H9 (cell line): ENCODE data around the gene SRRM2. TPM values are rescaled to one million over a fixed set of nuclear protein-coding genes. Genes with fewer than 3 reads are reported as not detected.

ENCODE experiments used
- DNase-seq: peaks from one replicate; pipeline ENCODE4 v3.0.0-alpha.2; 2017
- H2AFZ ChIP-seq: one replicate; pipeline ENCODE4 v1.6.1; 2013; ENCODE audit warnings: mild to moderate bottlenecking, low read length, control low read depth, moderate library complexity
- H2AK5ac ChIP-seq: 2 replicates; pipeline ENCODE4 v1.6.1; 2013; ENCODE audit warnings: low read length, control low read depth, mixed read lengths; ENCODE audit not compliant: insufficient read length
- H2BK120ac ChIP-seq: one replicate; pipeline ENCODE4 v1.6.1; 2013; ENCODE audit warnings: low read depth, mild to moderate bottlenecking, low read length, control low read depth, inconsistent platforms; ENCODE audit not compliant: poor library complexity, severe bottlenecking
- H2BK12ac ChIP-seq: 2 replicates; pipeline ENCODE4 v1.6.1; 2013; ENCODE audit warnings: low read length, control low read depth, mixed read lengths, low read depth; ENCODE audit not compliant: insufficient read length
- H2BK15ac ChIP-seq: 2 replicates; pipeline ENCODE4 v1.6.1; 2013; ENCODE audit warnings: low read depth, low read length, control low read depth
- H2BK20ac ChIP-seq: one replicate; pipeline ENCODE4 v1.6.1; 2013; ENCODE audit warnings: low read depth, mild to moderate bottlenecking, low read length, control low read depth, inconsistent platforms; ENCODE audit not compliant: poor library complexity, severe bottlenecking
- H2BK5ac ChIP-seq: 2 replicates; pipeline ENCODE4 v1.6.1; 2013; ENCODE audit warnings: low read length, control low read depth, mixed read lengths; ENCODE audit not compliant: insufficient read length
- H3K14ac ChIP-seq: 2 replicates; pipeline ENCODE4 v1.6.1; 2013; ENCODE audit warnings: low read length, control low read depth; ENCODE audit not compliant: insufficient read depth
- H3K18ac ChIP-seq: 2 replicates; pipeline ENCODE4 v1.6.1; 2013; ENCODE audit warnings: low read depth, mild to moderate bottlenecking, mixed read lengths, low read length, control low read depth; ENCODE audit not compliant: insufficient read length
- H3K23ac ChIP-seq: 2 replicates; pipeline ENCODE4 v1.6.1; 2013; ENCODE audit warnings: low read length, control low read depth, mixed read lengths, low read depth; ENCODE audit not compliant: insufficient read length
- H3K23me2 ChIP-seq: 2 replicates; pipeline ENCODE4 v1.6.1; 2013; ENCODE audit warnings: low read depth, mild to moderate bottlenecking, mixed read lengths, low read length, control low read depth; ENCODE audit not compliant: insufficient read length, poor library complexity, severe bottlenecking
- H3K27ac ChIP-seq: 2 replicates; pipeline ENCODE4 v1.5.1; 2013; ENCODE audit warnings: low read length, control low read depth, mixed read lengths, low read depth; ENCODE audit not compliant: insufficient read length
- H3K27me3 ChIP-seq: 2 replicates; pipeline ENCODE4 v1.6.1; 2013; ENCODE audit warnings: low read length, control low read depth, inconsistent platforms; ENCODE audit not compliant: insufficient read depth
- H3K4ac ChIP-seq: 2 replicates; pipeline ENCODE4 v1.6.1; 2013; ENCODE audit warnings: low read depth, mild to moderate bottlenecking, control low read depth, inconsistent platforms, low read length, moderate library complexity
- H3K4me1 ChIP-seq: 2 replicates; pipeline ENCODE4 v1.6.1; 2013; ENCODE audit warnings: low read length, control low read depth, inconsistent platforms; ENCODE audit not compliant: insufficient read depth
- H3K4me2 ChIP-seq: 2 replicates; pipeline ENCODE4 v1.6.1; 2013; ENCODE audit warnings: low read length, control low read depth, mixed read lengths; ENCODE audit not compliant: insufficient read length, insufficient read depth
- H3K56ac ChIP-seq: 2 replicates; pipeline ENCODE4 v1.6.1; 2013; ENCODE audit warnings: low read depth, mild to moderate bottlenecking, mixed read lengths, low read length, control low read depth; ENCODE audit not compliant: insufficient read length
- H3K79me1 ChIP-seq: 2 replicates; pipeline ENCODE4 v1.6.1; 2013; ENCODE audit warnings: low read depth, mild to moderate bottlenecking, moderate library complexity, low read length, control low read depth, inconsistent platforms; ENCODE audit not compliant: insufficient read depth, poor library complexity, severe bottlenecking
- H3K79me2 ChIP-seq: 2 replicates; pipeline ENCODE4 v1.6.1; 2013; ENCODE audit warnings: low read length, control low read depth, inconsistent platforms; ENCODE audit not compliant: insufficient read depth
- H3K9ac ChIP-seq: 2 replicates; pipeline ENCODE4 v1.6.1; 2013; ENCODE audit warnings: low read length, control low read depth, mixed read lengths; ENCODE audit not compliant: insufficient read length; ENCODE audit errors: extremely low read depth
- H3K9me3 ChIP-seq: one replicate; pipeline ENCODE4 v1.6.1; 2013; ENCODE audit warnings: low read depth, low read length, inconsistent platforms; ENCODE audit not compliant: control insufficient read depth
- H3T11ph ChIP-seq: one replicate; pipeline ENCODE4 v1.6.1; 2013; ENCODE audit warnings: mild to moderate bottlenecking, low read length, control low read depth, inconsistent platforms
- H4K20me1 ChIP-seq: one replicate; pipeline ENCODE4 v1.6.1; 2013; ENCODE audit not compliant: control insufficient read depth, insufficient read length, insufficient read depth
- H4K5ac ChIP-seq: 2 replicates; pipeline ENCODE4 v1.6.1; 2013; ENCODE audit warnings: low read depth, mild to moderate bottlenecking, mixed read lengths, low read length, control low read depth; ENCODE audit not compliant: insufficient read length
- H4K8ac ChIP-seq: replicated peaks from 2 replicates; pipeline ENCODE4 v1.6.1; 2013; ENCODE audit warnings: low read length, control low read depth, mixed read lengths, low read depth; ENCODE audit not compliant: insufficient read length
- H4K91ac ChIP-seq: 2 replicates; pipeline ENCODE4 v1.6.1; 2013; ENCODE audit warnings: low read depth, mild to moderate bottlenecking, moderate library complexity, mixed read lengths, low read length, control low read depth; ENCODE audit not compliant: insufficient read length
- H3K27ac Mint-ChIP-seq, 3 experiments: 2 replicates in 2 of 3; 3 replicates in 1 of 3; pipeline ENCODE4 v1.8.0; 2020 to 2021; ENCODE audit warnings: mixed read lengths in 3 of 3, mild to moderate bottlenecking in 1 of 3, moderate library complexity in 1 of 3
- H3K27me3 Mint-ChIP-seq: 2 replicates; pipeline ENCODE4 v1.8.0; 2021; ENCODE audit warnings: low read depth, mild to moderate bottlenecking, moderate library complexity, mixed read lengths
- H3K36me3 Mint-ChIP-seq, 3 experiments: 2 replicates in 2 of 3; 3 replicates in 1 of 3; pipeline ENCODE4 v1.8.0; 2020 to 2021; ENCODE audit warnings: low read depth in 3 of 3, mixed read lengths in 3 of 3; ENCODE audit not compliant: insufficient read depth in 1 of 3
- H3K4me1 Mint-ChIP-seq, 2 experiments: 2 replicates each; pipeline ENCODE4 v1.8.0; 2020; ENCODE audit warnings: mixed read lengths in 2 of 2
- H3K4me3 Mint-ChIP-seq, 2 experiments: 2 replicates in 1 of 2; 3 replicates in 1 of 2; pipeline ENCODE4 v1.8.0; 2020 to 2021; ENCODE audit warnings: mild to moderate bottlenecking in 2 of 2, mixed read lengths in 2 of 2, moderate library complexity in 1 of 2
- H3K9me3 Mint-ChIP-seq, 2 experiments: 2 replicates in 1 of 2; 3 replicates in 1 of 2; pipeline ENCODE4 v1.8.0; 2020; ENCODE audit warnings: mild to moderate bottlenecking in 2 of 2, mixed read lengths in 2 of 2, moderate library complexity in 1 of 2
- CTCF ChIP-seq: fragments of 200-600 bp; sonication (generic); conservative IDR thresholded peaks from 3 replicates; pipeline ENCODE4 v1.8.0; 2021; ENCODE audit warnings: antibody characterized with exemption, mild to moderate bottlenecking
- WGBS: extraction: QIAGEN DNeasy Blood & Tissue Kit; methylation state at CpG from one replicate; pipeline ENCODE4 v1.1.7; 2013; ENCODE audit warnings: missing lambda C conversion rate, low lambda C conversion rate, mixed read lengths; ENCODE audit not compliant: insufficient read length; ENCODE audit errors: extremely low coverage; 5-methylcytosine and 5-hydroxymethylcytosine counted together
- total RNA-seq: library from RNA; stranded (reverse); gene quantifications from 2 replicates; pipeline ENCODE4 v1.2.1, GENCODE V29; 2021

Gene SRRM2
- total RNA-seq, 1 experiment from 2014 or later: 694 TPM

GRCh38 chr16:2704166-2704982, 48.1 kb upstream of the SRRM2 start:
- no peaks in the 10 kb centered on the region for H4K20me1 ChIP-seq
- no peak overlapping the region for H3K27ac Mint-ChIP-seq
- H2BK5ac ChIP-seq: no peak overlapping the region
- H4K91ac ChIP-seq: no peak overlapping the region
- no peak overlapping the region for H3T11ph ChIP-seq
- no peaks in the 10 kb centered on the region for H3K79me2 ChIP-seq
- H3K23ac ChIP-seq: no peak overlapping the region
- H3K9me3 Mint-ChIP-seq: no peaks in the 10 kb centered on the region
- H4K5ac ChIP-seq: no peak overlapping the region
- no peak overlapping the region for H2BK12ac ChIP-seq
- no peak overlapping the region for H3K14ac ChIP-seq
- no peak overlapping the region for H3K27ac ChIP-seq
- H2BK20ac ChIP-seq: no peak overlapping the region
- no peak overlapping the region for H2BK120ac ChIP-seq
- no peaks in the 10 kb centered on the region for H3K9me3 ChIP-seq
- no peaks in the 10 kb centered on the region for H3K27me3 ChIP-seq
- H2AFZ ChIP-seq: no peak overlapping the region
- no peaks in the 10 kb centered on the region for H3K4me1 ChIP-seq
- no peaks in the 10 kb centered on the region for H3K23me2 ChIP-seq
- WGBS: no CpG with 5 or more reads among the region's 33 CpGs
- DNase-seq: no peak
- no peak overlapping the region for H3K56ac ChIP-seq
- TF ChIP-seq CTCF: no peak
- H4K8ac ChIP-seq: no peak overlapping the region
- H3K36me3 Mint-ChIP-seq: peaks cover 3 to 32% (median 21%) of the 10 kb centered on the region in 3 experiments; a peak in 5 of 7 replicates
- H3K18ac ChIP-seq: no peak overlapping the region
- no peaks in the 10 kb centered on the region for H3K79me1 ChIP-seq
- no peak overlapping the region for H3K4me2 ChIP-seq
- H3K4ac ChIP-seq: no peak overlapping the region
- H2AK5ac ChIP-seq: no peak overlapping the region
- no peaks in the 10 kb centered on the region for H3K27me3 Mint-ChIP-seq
- H3K9ac ChIP-seq: no peak overlapping the region
- H3K4me3 Mint-ChIP-seq: no peak overlapping the region
- H2BK15ac ChIP-seq: no peak overlapping the region
- H3K4me1 Mint-ChIP-seq: no peaks in the 10 kb centered on the region
